ENCODE measurements around the gene AMPH.
"Not testable (repeated sequence)": the region's sequence is repeated elsewhere in the genome, so short reads cannot be mapped to it uniquely, and the experiment has no call there.

Gene AMPH

DNA sequence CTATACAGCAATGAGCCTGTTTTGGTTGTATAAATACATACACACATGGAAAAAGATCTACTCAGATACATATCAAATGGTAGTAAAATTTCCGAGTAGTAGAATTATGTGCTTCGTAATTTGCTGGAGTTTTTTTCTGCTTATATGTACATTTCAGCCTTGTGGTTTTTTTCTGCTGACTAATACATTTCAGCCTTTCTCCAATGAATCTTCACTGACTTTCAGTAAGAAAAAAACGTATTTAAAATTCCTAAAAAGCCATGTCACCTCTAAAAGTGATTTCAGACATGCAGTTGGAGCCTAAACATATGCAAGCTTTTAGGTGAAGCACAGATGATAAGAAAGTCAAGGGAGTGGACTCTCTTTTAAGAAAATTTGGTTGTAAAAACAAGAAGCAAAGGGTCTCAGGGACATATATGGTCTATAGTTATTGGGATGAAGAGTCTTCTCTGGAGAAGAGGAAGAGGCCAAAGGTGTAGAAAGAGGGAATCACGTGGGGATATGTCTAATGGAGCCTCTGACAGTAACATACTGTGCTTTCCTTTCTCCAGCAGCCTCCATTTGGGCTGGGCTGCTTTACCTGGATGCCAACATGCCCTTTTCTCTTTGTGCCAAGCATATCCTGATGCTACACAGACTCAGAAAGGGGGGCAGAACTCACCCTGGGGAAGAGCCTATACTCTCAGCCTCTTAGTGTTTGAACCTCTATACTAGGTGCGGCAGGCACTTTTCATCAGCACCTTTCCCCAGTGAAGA is 2.4 kb downstream of the AMPH start:
- DNase-seq: no peak

- DNase-seq: no peak
These were observed 5.3 kb downstream of the AMPH start for GRCh38 chr7:38625866-38626265.

DNA sequence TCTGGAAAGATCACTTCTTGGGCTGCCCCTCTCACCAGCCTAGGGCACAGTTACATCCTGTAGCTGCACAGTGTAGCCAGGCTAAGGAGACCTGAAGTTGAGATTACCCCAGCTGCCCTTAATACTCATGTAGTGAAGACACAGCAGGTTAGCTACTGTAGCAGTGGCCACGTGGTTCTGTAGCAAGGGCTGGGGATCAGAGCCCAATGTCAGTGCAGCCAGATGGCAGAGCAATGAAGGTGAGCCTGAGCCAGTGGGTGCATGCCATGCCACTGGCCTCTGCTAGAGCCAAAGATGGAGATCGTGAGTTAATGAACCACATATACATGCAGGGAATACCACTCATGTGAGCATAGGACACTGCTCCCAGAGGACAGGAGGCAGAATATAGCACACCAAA is 15.5 kb downstream of the AMPH start:
- DNase-seq: no peak

DNA sequence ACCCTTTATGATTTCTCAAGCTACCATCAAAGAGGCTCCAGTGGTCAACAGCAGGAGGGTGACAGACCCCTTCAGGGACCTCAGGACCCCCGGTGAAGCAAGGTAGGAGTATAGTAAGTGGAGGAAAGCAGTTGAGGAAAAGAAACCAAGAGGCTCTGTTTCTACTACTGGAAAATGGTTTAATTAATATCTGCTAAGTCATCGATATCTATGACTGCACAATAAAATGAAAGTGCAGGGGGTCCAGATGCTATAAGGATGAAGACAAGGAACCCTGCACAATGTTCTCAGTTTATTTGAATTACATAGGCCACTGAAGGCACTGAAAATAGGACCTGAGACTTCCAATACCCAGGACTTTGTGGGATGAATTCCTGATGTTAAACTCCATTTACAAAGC is 23.7 kb downstream of the AMPH start:
- no peak for DNase-seq

DNA sequence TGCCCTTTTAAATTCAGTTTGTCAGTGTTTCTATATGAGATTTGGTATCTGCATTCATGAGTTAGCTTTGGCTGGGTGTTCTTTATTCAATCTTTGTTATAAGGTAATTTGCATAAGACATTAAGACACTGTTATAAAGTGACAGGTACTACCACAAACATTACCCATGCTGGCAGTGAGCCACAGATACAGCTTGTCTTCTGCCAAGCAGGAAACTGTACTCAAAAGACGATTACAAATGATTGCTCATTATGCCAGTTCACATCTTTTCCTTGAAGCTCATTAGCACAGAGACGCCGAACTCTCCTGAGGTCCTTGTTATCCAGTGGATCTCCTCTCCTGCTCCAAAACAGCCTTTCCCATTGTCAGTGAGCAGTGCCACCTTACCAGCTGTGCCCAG is 30.4 kb downstream of the AMPH start:
- no peak for DNase-seq

- no peak for DNase-seq
These were observed 36.2 kb downstream of the AMPH start for GRCh38 chr7:38594949-38595348.

- DNase-seq: no peak
These were observed 38.4 kb downstream of the AMPH start for GRCh38 chr7:38592737-38593288.

DNA sequence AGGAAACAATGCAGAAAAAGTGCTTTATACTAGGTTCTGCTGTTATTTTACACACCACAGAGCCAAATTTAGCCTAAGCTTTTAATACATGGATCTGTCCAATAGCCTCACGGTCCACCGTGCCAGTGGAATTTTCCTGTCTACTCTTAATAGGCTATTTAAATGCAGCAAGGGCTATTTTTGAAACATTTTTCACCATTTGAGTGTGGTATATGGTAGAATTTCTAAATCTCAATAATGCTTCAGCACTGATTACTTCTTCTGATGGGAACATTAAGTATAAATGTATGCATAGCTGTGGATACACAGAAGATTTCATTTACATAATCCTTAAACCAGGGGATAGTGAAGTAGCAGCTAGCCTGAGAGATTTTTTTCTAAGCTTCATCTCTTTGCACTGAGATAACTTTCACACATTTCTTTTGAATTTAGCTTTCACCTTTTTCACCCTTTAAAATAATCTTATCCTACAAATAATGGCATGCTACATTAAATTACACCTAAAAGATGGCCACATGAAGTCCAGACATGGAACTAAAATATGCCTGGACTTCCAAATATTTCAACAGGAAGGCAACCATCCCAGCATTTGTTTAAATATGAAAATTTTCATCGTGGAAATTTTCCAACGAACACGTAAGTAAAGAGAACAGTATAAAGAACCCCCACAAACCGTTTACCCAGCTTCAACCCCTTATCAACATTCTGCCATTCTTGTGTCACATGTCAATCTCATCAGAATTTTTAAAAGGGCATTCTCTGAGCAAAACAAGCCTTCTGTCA is 45.4 kb downstream of the AMPH start:
- DNase-seq: no peak

- no peak for DNase-seq
These were observed 46.5 kb downstream of the AMPH start for GRCh38 chr7:38584443-38585210.

DNA sequence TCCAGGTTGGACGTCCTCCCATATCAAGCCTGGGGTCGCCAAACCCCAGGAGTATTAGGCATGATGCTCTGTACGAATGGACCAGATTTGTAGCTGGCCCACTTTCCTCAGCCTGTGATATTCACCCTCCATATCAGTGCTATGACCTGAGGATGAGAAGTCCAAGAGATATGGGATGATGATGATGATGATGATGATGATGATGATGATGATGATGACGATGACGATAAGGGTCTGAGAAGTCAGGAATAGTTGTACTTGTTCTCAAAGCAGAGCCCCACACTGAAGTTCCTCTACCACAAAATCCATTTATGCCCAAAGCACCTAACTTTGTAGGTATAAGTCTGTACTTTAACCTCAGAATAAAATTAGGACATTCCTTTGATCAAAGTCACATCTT is 50.7 kb downstream of the AMPH start:
- DNase-seq: no peak

DNA sequence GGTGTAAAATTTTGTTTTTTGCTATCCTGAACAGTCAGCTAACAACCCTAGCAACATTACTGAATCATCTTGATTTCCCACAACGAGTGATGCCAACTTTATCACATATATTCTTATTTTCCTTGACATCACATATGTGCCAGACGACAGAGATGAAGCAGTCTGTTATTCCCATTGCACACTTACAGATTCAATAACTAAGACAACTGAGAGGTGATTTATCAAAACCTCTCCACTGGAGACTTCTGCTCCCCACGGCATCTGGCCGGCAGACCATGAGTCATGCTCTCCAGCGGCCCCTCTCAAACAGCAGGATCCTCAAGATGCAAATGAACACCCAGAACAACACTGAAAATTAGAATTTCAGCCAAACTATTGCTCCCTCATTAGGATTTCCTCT is 57.1 kb downstream of the AMPH start:
- DNase-seq: no peak

DNA sequence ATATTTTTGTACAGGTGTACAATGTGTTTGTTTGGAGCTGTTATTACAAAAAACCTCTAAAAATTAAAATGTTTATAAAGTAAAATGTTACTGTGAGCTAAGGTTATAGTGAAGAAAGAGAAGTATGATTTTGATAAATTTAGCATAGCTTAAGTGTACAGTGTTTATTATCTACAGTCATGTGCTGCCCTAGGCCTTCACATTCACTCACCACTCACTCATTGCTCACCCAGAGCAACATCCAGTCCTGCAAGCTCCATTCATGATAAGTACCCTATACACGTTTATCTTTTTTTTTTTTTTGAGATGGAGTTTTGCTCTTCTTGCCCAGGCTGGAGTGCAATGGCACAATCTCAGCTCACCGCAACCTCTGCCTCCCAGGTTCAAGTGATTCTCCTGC is 59.6 kb downstream of the AMPH start:
- DNase-seq: not testable (repeated sequence)

DNA sequence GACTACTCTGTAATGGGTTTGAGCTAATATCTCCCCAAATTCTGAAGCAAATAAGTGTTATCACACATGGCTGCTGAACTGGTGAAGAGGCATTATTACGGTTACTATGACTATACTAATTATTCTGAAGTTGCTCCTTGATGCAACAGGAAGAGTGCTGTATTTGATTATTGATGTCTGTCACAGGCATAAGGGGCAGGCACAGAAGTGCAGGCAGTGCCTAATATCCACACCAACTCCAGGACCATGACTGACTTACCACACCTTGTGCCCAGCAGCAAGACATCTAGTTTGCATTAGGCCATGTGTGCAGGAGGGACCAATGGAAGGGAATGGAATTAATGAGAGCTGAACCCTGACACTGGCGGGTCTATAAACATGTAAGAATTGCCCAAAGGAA is 62.7 kb downstream of the AMPH start:
- no peak for DNase-seq

DNA sequence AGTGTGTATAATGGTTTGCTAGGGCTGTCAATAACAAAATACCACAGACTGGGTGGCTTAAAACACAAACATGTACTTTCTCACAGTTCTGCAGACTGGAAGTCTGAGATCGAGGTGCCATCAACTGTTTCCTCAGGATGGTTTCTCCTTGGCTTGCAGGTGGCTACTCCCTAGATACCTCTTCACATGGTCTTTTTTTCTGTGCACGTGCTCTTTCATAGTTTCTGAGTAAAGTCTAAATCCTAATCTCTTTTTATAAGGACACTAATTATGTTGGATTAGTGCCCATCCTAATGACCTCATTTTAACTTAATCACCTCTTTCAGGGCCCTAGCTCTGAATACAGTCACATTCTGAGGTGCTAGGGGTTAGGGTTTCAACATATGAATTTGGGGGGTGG is 65.9 kb downstream of the AMPH start:
- DNase-seq: no peak

DNA sequence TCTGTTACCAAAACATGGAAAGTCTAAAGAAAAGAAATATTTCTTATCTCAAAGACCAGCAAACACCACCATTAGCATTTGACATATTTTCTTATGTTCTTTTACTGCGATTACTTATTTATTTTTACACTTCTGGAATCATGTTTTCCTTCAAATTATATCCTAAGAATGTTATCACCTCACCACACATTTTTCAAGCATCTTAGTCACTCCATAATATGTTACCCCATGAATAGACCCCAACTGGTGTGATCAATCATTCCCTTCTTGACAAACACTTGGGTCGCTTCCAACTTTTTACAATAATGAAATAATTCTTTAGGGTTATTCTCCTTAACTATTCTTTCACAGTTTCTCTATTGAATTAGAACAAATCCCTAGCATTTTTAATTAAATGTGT is 67.4 kb downstream of the AMPH start:
- no peak for DNase-seq

DNA sequence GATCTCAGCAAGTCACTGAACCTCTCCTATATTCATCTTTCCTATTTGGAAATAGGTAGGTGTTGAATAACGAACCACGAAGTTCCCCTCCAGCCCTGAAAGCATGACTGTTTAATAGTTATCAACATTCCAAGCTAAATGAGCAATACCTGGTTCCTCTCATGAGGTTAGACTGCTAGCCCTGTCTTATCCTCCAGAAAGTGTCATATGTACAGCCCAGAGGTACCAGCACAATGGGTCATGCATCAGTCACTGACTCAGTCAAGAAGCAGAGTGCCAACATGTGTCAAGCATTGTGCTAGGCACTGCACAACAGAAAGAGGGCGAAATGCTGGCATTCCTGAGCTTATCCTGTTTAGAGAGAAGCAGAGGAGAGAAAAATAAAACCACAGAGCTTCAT is 70.0 kb downstream of the AMPH start:
- no peak for DNase-seq

- DNase-seq: no peak
These were observed 72.3 kb downstream of the AMPH start for GRCh38 chr7:38558761-38559345.

GRCh38 chr7:38554586-38554985 is 76.6 kb downstream of the AMPH start:
- DNase-seq: no peak

DNA sequence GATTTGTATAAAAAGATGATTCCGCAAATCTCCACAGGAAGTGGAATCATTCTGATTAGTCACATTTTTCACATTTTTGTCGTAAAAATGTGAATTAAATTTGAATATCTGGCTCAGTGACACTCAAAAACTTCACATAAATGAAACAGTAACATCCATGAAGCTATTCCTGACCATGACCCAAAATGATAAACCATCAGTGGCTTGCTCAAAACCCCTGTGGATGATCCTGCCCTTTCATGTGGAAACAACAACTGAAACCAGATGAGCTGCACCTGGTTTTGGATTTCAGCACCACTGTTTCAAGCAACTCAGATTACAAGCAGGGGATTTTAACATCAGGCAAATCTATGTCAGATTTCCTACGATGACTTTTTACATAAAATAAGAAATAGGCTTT is 80.3 kb downstream of the AMPH start:
- DNase-seq: no peak

GRCh38 chr7:38548605-38549004 is 82.6 kb downstream of the AMPH start:
- DNase-seq: no peak

GRCh38 chr7:38546763-38547162 is 84.4 kb downstream of the AMPH start:
- no peak for DNase-seq

- no peak for DNase-seq
These were observed 85.2 kb downstream of the AMPH start for GRCh38 chr7:38545977-38546376.

GRCh38 chr7:38542156-38542555 is 89.0 kb downstream of the AMPH start:
- no peak for DNase-seq
